ENCODE data around the gene SLC24A1. TPM values are rescaled to one million over a fixed set of nuclear protein-coding genes. Genes with fewer than 3 reads are reported as not detected.

The SLC24A1 gene
- total and polyA plus RNA-seq, 2 of the 13 experiments (the other 11 are each of a cell fraction or from before 2014, with no cell fraction given) = 5.9 to 8.3 TPM

GRCh38 chr15:65629548-65629947 is 7.8 kb downstream of the SLC24A1 start:
- peaks cover 22% of the 10 kb centered on the region for H3K4me1 ChIP-seq (ENCODE audit: insufficient read depth, low read length)
- ATAC-seq = peak; percentile 65
- peaks cover 0 to 1% of the 10 kb centered on the region in 2 experiments; a peak in 4 of 5 replicates for H3K36me3 ChIP-seq (replicated peaks in 1 of 2; ENCODE audit: control insufficient read depth in 1 of 2, insufficient read depth in 2 of 2, low read length in 2 of 2)
- peak overlapping the region; percentile 22 for H3K27ac ChIP-seq (ENCODE audit: extremely low read length, insufficient read depth, low read length)
- in situ Hi-C loops (cut with HindIII; ENCODE audit: extremely low pct_ligation_motif_present, low pct_unique_long_range_greater_than_20kb) (loop anchor here (25.0 kb wide), 1 partner anchor 233 kb away; the partner anchor contains the start of gene RAB11A), intact Hi-C loops (cut with micrococcal nuclease; ENCODE audit: unreplicated experiment) (no loop called here)
- no peak overlapping the region for H3K4me3 ChIP-seq (replicated peaks in 1 of 3; ENCODE audit: insufficient read depth in 1 of 3, low read depth in 2 of 3, low read length in 3 of 3)
- H3K4me2 ChIP-seq (ENCODE audit: low read depth, low read length) = no peak overlapping the region
- FAIRE-seq = no peak
- ChIA-PET CTCF (ENCODE audit: low intra/inter-chr PET ratio, low total read pairs) (no interaction called here), POLR2A (no interaction called here)
- H3K79me2 ChIP-seq (ENCODE audit: insufficient read depth, low read length) = no peaks in the 10 kb centered on the region
- no TSS peak for BruUV-seq (replicated peaks)
- no peaks in the 10 kb centered on the region for H3K27me3 ChIP-seq (ENCODE audit: control insufficient read depth in 1 of 2, insufficient read depth in 2 of 2, low read length in 2 of 2)
- H2AFZ ChIP-seq (ENCODE audit: low read length) = no peak overlapping the region
- no peaks in the 10 kb centered on the region for H3K9me3 ChIP-seq (ENCODE audit: low read length)
- no peaks in the 10 kb centered on the region for H4K20me1 ChIP-seq (ENCODE audit: insufficient read depth, low read length)
- no peak overlapping the region for H3K9ac ChIP-seq (ENCODE audit: insufficient read depth, low read depth, low read length)
- peak; percentile 13 for DNase-seq (ENCODE audit: low spot score)
- TF ChIP-seq STAG1 (CRISPR knock-in tag; IDR thresholded peaks at IDR 0.05) = no peak
- TF ChIP-seq FOXO4 (CRISPR knock-in tag; conservative IDR thresholded peaks at IDR 0.05) = no peak
- TF ChIP-seq ZNF101 (CRISPR knock-in tag; IDR thresholded peaks at IDR 0.05; ENCODE audit: borderline replicate concordance, low read depth) = no peak
- no peak for TF ChIP-seq ZNF10 (CRISPR knock-in tag; IDR thresholded peaks at IDR 0.05; ENCODE audit: borderline replicate concordance, low read depth)
- no peak for TF ChIP-seq E2F5 (CRISPR knock-in tag; conservative IDR thresholded peaks at IDR 0.05)
- TF ChIP-seq BATF2 (CRISPR knock-in tag; IDR thresholded peaks at IDR 0.05) = no peak
- no peak for TF ChIP-seq ZNF737 (CRISPR knock-in tag; IDR thresholded peaks at IDR 0.05; ENCODE audit: borderline replicate concordance)
- no peak for TF ChIP-seq CENPX (CRISPR knock-in tag; IDR thresholded peaks at IDR 0.05)
- no peak for TF ChIP-seq PHF8 (CRISPR knock-in tag; IDR thresholded peaks at IDR 0.05)
- no peak for TF ChIP-seq SETDB1 (CRISPR knock-in tag; IDR thresholded peaks at IDR 0.05; ENCODE audit: borderline replicate concordance)
- no peak for TF ChIP-seq RARA (CRISPR knock-in tag; IDR thresholded peaks at IDR 0.05)
- no peak for TF ChIP-seq POLR2AphosphoS5 (IDR thresholded peaks at IDR 0.05; ENCODE audit: low read depth, low read length)
- no peak for TF ChIP-seq PAWR (CRISPR knock-in tag; IDR thresholded peaks at IDR 0.05; ENCODE audit: borderline replicate concordance)
- TF ChIP-seq ZBTB26 (CRISPR knock-in tag; IDR thresholded peaks at IDR 0.05; ENCODE audit: borderline replicate concordance) = no peak
- 76% methylated on average over 3 of the region's 3 CpGs for WGBS (ENCODE audit: low lambda C conversion rate)
